Smooth muscle cell (in vitro differentiated cells): Measurements from ENCODE around the gene ST7. TPM values are rescaled to one million over a fixed set of nuclear protein-coding genes. Genes with fewer than 3 reads are reported as not detected.

Experiments used
- DNase-seq: peaks from one replicate; lab custom pipeline; 2025; ENCODE audit not compliant: unreplicated experiment; lab: John Stamatoyannopoulos, UW
- H2AFZ ChIP-seq: fragments of 200-600 bp; sonication (generic); 2 replicates; pipeline ENCODE4 v1.6.0; 2016; ENCODE audit warnings: antibody characterized with exemption, low read depth, mild to moderate bottlenecking
- H3F3A ChIP-seq: fragments of 200-600 bp; sonication (generic); 2 replicates; pipeline ENCODE4 v1.6.0; 2017; ENCODE audit warnings: antibody characterized with exemption, low read depth
- H3K27ac ChIP-seq: fragments of 200-600 bp; sonication (generic); 2 replicates; pipeline ENCODE4 v1.5.1; 2016; ENCODE audit warnings: low read depth, mild to moderate bottlenecking
- H3K27me3 ChIP-seq: fragments of 200-600 bp; sonication (generic); 2 replicates; pipeline ENCODE4 v1.6.1; 2016; ENCODE audit warnings: low read depth, mild to moderate bottlenecking
- H3K36me3 ChIP-seq: fragments of 200-600 bp; sonication (generic); 2 replicates; pipeline ENCODE4 v1.5.1; 2016; ENCODE audit warnings: low read depth
- H3K4me1 ChIP-seq: fragments of 200-600 bp; sonication (generic); 2 replicates; pipeline ENCODE4 v1.5.1; 2016; ENCODE audit warnings: low read depth
- H3K4me2 ChIP-seq: fragments of 200-600 bp; sonication (generic); 2 replicates; pipeline ENCODE4 v1.6.0; 2016; ENCODE audit warnings: mild to moderate bottlenecking
- H3K4me3 ChIP-seq: fragments of 200-600 bp; sonication (generic); 2 replicates; pipeline ENCODE4 v1.5.1; 2016; ENCODE audit warnings: mild to moderate bottlenecking
- H3K79me2 ChIP-seq: fragments of 200-600 bp; sonication (generic); 2 replicates; pipeline ENCODE4 v1.6.0; 2016; ENCODE audit warnings: low read depth, mild to moderate bottlenecking
- H3K9ac ChIP-seq: fragments of 200-600 bp; sonication (generic); 2 replicates; pipeline ENCODE4 v1.6.0; 2016; ENCODE audit warnings: low read depth
- H3K9me3 ChIP-seq: fragments of 200-600 bp; sonication (generic); replicated peaks from 2 replicates; pipeline ENCODE4 v1.5.1; 2016; ENCODE audit warnings: low read depth
- H4K20me1 ChIP-seq: fragments of 200-600 bp; sonication (generic); 2 replicates; pipeline ENCODE4 v1.6.0; 2016; ENCODE audit warnings: low read depth
- WGBS: methylation state at CpG from one replicate; pipeline ENCODE4 v1.1.7; 2016; ENCODE audit warnings: low lambda C conversion rate; 5-methylcytosine and 5-hydroxymethylcytosine counted together
- polyA plus RNA-seq: library from polyadenylated mRNA; unstranded; fragments of >200 nt; fragmentation: Nextera tagmentation; extraction: Ambion mirVana; gene quantifications from 2 replicates; pipeline ENCODE4 v1.2.1, GENCODE V29; 2016
- total RNA-seq: library from RNA; depleted of rRNA; stranded (reverse); fragments of >200 nt; gene quantifications from 2 replicates; pipeline ENCODE4 v1.2.3, GENCODE V29; 2014
- TF ChIP-seq, protein P1 (sequence below): fragments of 200-600 bp; sonication (generic); IDR thresholded peaks from 2 replicates; pipeline ENCODE4 v1.5.1; 2017; ENCODE audit warnings: borderline replicate concordance, mild to moderate bottlenecking, antibody characterized with exemption; ENCODE audit not compliant: insufficient read depth, poor library complexity, severe bottlenecking

Gene ST7
- total and polyA plus RNA-seq, 2 experiments from 2014 or later = 23.2 to 26.1 TPM

GRCh38 chr7:117153016-117153545 is 199.8 kb downstream of the ST7 start:
- no peaks in the 10 kb centered on the region for H3K27me3 ChIP-seq
- H3K9ac ChIP-seq = no peak overlapping the region
- no peak overlapping the region for H3K4me3 ChIP-seq
- WGBS = 23% methylated on average over 1 of the region's 1 CpG
- no peaks in the 10 kb centered on the region for H3K9me3 ChIP-seq
- no peak overlapping the region for H2AFZ ChIP-seq
- H4K20me1 ChIP-seq = no peaks in the 10 kb centered on the region
- no peaks in the 10 kb centered on the region for H3F3A ChIP-seq
- H3K4me1 ChIP-seq = no peaks in the 10 kb centered on the region
- H3K36me3 ChIP-seq = no peaks in the 10 kb centered on the region
- DNase-seq = no peak
- peak overlapping the region; percentile 7 for H3K4me2 ChIP-seq
- H3K27ac ChIP-seq = peak overlapping the region; percentile 50
- no peaks in the 10 kb centered on the region for H3K79me2 ChIP-seq
- TF ChIP-seq, protein P1, sequence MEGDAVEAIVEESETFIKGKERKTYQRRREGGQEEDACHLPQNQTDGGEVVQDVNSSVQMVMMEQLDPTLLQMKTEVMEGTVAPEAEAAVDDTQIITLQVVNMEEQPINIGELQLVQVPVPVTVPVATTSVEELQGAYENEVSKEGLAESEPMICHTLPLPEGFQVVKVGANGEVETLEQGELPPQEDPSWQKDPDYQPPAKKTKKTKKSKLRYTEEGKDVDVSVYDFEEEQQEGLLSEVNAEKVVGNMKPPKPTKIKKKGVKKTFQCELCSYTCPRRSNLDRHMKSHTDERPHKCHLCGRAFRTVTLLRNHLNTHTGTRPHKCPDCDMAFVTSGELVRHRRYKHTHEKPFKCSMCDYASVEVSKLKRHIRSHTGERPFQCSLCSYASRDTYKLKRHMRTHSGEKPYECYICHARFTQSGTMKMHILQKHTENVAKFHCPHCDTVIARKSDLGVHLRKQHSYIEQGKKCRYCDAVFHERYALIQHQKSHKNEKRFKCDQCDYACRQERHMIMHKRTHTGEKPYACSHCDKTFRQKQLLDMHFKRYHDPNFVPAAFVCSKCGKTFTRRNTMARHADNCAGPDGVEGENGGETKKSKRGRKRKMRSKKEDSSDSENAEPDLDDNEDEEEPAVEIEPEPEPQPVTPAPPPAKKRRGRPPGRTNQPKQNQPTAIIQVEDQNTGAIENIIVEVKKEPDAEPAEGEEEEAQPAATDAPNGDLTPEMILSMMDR = no peak

GRCh38 chr7:117154721-117155120 is 201.4 kb downstream of the ST7 start:
- Histone ChIP-seq H3K36me3 (no peaks in the 10 kb centered on the region), H4K20me1 (no peaks in the 10 kb centered on the region), H3K9me3 (no peaks in the 10 kb centered on the region), H3F3A (peaks cover 4% of the 10 kb centered on the region), H3K9ac (no peak overlapping the region), H3K79me2 (no peaks in the 10 kb centered on the region), H3K4me1 (no peaks in the 10 kb centered on the region), H2AFZ (no peak overlapping the region), H3K4me3 (no peak overlapping the region), H3K4me2 (no peak overlapping the region), H3K27me3 (no peaks in the 10 kb centered on the region), H3K27ac (no peak overlapping the region)
- TF ChIP-seq, protein P1 = no peak
- 83% methylated on average over 1 of the region's 1 CpG for WGBS
- no peak for DNase-seq

DNA sequence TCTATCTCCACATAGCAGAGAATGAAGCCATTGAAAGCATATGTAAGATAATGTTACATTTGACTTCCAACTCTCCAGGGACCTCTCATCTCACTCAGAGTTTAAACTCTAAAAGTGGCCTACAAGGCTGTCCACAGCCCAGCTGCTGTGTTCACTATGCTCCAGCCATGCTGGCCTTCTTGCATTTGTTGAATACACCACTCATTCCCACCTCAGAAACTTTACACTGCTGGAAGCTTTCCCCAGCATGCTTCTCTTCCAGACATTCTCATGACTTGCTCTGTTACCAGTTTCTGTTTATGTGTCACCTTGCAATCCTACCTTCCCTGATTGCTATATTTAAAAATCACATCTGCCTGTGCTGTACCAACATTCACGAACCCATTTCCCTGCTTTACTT is 202.4 kb downstream of the ST7 start:
- Histone ChIP-seq H3K9ac (no peak overlapping the region), H3K4me2 (no peak overlapping the region), H3K4me1 (no peaks in the 10 kb centered on the region), H4K20me1 (no peaks in the 10 kb centered on the region), H3K36me3 (no peaks in the 10 kb centered on the region), H2AFZ (no peak overlapping the region), H3K27ac (no peak overlapping the region), H3K79me2 (no peaks in the 10 kb centered on the region), H3F3A (peaks cover 4% of the 10 kb centered on the region), H3K4me3 (no peak overlapping the region), H3K27me3 (no peaks in the 10 kb centered on the region), H3K9me3 (no peaks in the 10 kb centered on the region)
- WGBS = 56% methylated on average over 1 of the region's 1 CpG
- TF ChIP-seq, protein P1 = no peak
- no peak for DNase-seq
